ENCODE measurements around the gene VPS41.

The VPS41 gene

GRCh38 chr7:38795593-38795992 lies 113.4 kb downstream of the VPS41 start:
- H3K4me1 Mint-ChIP-seq: no peaks in the 10 kb centered on the region
- H3K27me3 Mint-ChIP-seq: no peaks in the 10 kb centered on the region
- no peak overlapping the region for H3K4me3 Mint-ChIP-seq
- DNase-seq (ENCODE audit: low spot score in 2 of 2) (no peak), ATAC-seq (ENCODE audit: low read depth) (no peak)
- H3K27ac Mint-ChIP-seq: no peak overlapping the region
- peaks cover 37% of the 10 kb centered on the region for H3K36me3 Mint-ChIP-seq
- no peaks in the 10 kb centered on the region for H3K9me3 Mint-ChIP-seq

DNA sequence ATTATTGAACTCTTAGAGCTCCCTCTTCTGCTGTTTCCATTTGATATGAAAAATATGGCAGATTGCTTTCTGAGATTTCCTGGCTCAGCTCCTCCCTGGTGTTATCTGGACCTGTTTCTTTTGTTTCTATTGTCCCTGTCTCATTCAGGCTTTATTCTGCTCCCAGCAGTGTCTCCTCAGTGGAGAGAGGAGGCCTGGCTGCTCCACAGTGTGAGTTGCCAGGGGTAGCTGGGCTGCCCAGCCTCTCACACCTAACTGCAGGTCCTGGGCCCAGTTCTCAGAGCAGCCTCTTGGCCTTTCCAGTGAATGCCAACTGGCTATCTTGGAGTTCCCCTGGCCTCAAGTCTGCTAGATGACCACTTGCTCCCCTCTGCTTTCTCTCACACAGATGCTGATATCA lies 127.0 kb downstream of the VPS41 start:
- Mint-ChIP-seq H3K4me1 (no peaks in the 10 kb centered on the region), H3K27ac (no peak overlapping the region), H3K4me3 (no peak overlapping the region), H3K9me3 (no peaks in the 10 kb centered on the region), H3K27me3 (no peaks in the 10 kb centered on the region), H3K36me3 (peaks cover 14% of the 10 kb centered on the region)
- ATAC-seq (ENCODE audit: low read depth) (no peak), DNase-seq (ENCODE audit: low spot score in 2 of 2) (no peak)

DNA sequence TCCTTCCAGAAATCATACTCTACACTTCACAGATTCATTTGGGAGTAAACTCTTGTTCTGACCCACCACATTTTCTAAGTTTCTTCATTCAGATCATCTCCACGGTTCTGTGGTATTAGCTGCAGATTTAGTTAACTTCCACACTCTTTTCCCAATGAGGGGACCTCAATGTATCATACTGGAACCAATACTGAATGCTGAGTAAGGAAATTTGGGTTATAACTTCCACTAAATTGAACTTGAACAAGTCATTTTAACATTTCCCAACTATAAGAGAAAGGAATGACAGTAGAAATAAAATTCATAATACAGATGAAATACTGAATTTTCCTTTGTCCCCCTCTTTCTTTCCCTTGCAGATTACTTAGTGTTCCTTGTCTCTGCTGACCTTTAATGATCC lies 131.4 kb downstream of the VPS41 start:
- no peaks in the 10 kb centered on the region for H3K9me3 Mint-ChIP-seq
- H3K27ac Mint-ChIP-seq: no peak overlapping the region
- no peak overlapping the region for H3K4me3 Mint-ChIP-seq
- no peaks in the 10 kb centered on the region for H3K4me1 Mint-ChIP-seq
- ATAC-seq (ENCODE audit: low read depth) (no peak), DNase-seq (ENCODE audit: low spot score in 2 of 2) (no peak)
- H3K27me3 Mint-ChIP-seq: no peaks in the 10 kb centered on the region
- peaks cover 24% of the 10 kb centered on the region for H3K36me3 Mint-ChIP-seq

GRCh38 chr7:38775506-38776175 lies 133.3 kb downstream of the VPS41 start:
- Mint-ChIP-seq H3K36me3 (peaks cover 21% of the 10 kb centered on the region), H3K27me3 (no peaks in the 10 kb centered on the region), H3K9me3 (no peaks in the 10 kb centered on the region), H3K4me3 (no peak overlapping the region), H3K4me1 (no peaks in the 10 kb centered on the region), H3K27ac (peak overlapping the region; percentile 15)
- no peak for DNase-seq (ENCODE audit: low spot score in 2 of 2)
- ATAC-seq (ENCODE audit: low read depth): no peak

DNA sequence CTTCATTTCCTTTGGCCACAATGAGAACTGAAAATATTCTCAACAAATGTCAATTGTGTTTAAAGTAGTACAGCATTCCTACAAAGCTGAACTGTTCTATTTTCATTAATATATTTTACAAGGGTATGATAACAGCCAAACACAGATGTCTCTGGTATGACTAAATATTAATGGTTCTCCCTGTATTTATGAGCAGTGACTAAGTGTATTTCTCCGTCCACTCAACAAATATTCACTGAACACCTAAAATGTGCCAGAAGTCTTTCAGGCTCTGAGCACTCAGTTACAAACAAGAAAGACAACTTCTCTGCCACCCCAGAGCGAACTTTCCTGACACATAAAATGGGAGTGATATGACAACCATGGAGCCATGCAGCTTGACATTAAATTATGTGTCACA lies 135.6 kb downstream of the VPS41 start:
- Mint-ChIP-seq H3K36me3 (peaks cover 32% of the 10 kb centered on the region), H3K27me3 (no peaks in the 10 kb centered on the region), H3K4me3 (no peak overlapping the region), H3K9me3 (no peaks in the 10 kb centered on the region), H3K27ac (peak overlapping the region; percentile 58), H3K4me1 (no peaks in the 10 kb centered on the region)
- no peak for DNase-seq (ENCODE audit: low spot score in 2 of 2)
- ATAC-seq (ENCODE audit: low read depth): no peak

- H3K4me3 Mint-ChIP-seq: no peak overlapping the region
- H3K9me3 Mint-ChIP-seq: no peaks in the 10 kb centered on the region
- no peak overlapping the region for H3K27ac Mint-ChIP-seq
- no peaks in the 10 kb centered on the region for H3K27me3 Mint-ChIP-seq
- H3K4me1 Mint-ChIP-seq: no peaks in the 10 kb centered on the region
- DNase-seq (ENCODE audit: low spot score in 2 of 2): no peak
- H3K36me3 Mint-ChIP-seq: peaks cover 35% of the 10 kb centered on the region
- no peak for ATAC-seq (ENCODE audit: low read depth)
These were observed 148.8 kb downstream of the VPS41 start for GRCh38 chr7:38760226-38760625.

GRCh38 chr7:38759028-38759427 lies 150.0 kb downstream of the VPS41 start:
- H3K27ac Mint-ChIP-seq: no peak overlapping the region
- no peaks in the 10 kb centered on the region for H3K9me3 Mint-ChIP-seq
- no peaks in the 10 kb centered on the region for H3K4me1 Mint-ChIP-seq
- DNase-seq (ENCODE audit: low spot score in 2 of 2): no peak
- ATAC-seq (ENCODE audit: low read depth): no peak
- no peak overlapping the region for H3K4me3 Mint-ChIP-seq
- peaks cover 35% of the 10 kb centered on the region for H3K36me3 Mint-ChIP-seq
- H3K27me3 Mint-ChIP-seq: no peaks in the 10 kb centered on the region

DNA sequence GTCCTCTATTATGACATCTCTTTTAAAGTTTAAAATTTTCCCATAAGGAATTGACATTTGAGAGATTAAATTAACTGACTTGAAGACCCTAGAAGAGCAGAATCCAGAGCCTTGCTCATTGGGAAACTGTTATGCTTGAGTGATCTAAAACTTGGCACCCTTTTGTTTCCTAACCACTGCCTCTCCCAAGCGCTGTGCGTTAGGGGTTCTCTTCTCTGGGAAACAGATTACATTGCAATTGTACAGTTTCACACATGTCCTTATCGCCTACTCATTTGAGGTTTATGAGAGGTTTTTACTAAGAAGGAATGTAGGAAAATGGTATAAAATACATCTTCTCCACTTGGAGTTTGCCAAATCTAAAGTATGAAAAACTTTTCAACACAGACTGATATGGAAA lies 151.1 kb downstream of the VPS41 start:
- Mint-ChIP-seq H3K36me3 (peaks cover 35% of the 10 kb centered on the region), H3K4me3 (no peak overlapping the region), H3K4me1 (no peaks in the 10 kb centered on the region), H3K27me3 (no peaks in the 10 kb centered on the region), H3K9me3 (no peaks in the 10 kb centered on the region), H3K27ac (no peak overlapping the region)
- no peak for ATAC-seq (ENCODE audit: low read depth)
- DNase-seq (ENCODE audit: low spot score in 2 of 2): no peak

DNA sequence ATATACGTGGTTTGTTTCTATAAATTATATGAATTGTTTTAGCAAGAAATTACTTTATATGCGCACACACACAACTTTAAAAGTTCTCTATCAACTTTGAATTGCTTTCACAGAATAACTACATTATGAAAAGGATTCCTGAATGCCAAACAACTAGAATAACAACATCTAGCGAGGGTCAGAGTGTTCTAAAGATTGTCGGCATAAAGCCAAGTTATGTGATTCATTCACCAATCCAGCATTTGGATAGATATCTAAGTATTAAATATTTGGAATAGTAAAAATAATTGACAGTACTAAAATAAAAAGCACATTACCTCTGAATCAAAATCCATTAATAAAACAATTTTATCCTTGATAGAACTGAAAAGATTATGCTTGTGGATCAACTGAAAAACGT lies 152.5 kb downstream of the VPS41 start:
- Mint-ChIP-seq H3K9me3 (no peaks in the 10 kb centered on the region), H3K27ac (no peak overlapping the region), H3K27me3 (no peaks in the 10 kb centered on the region), H3K4me3 (no peak overlapping the region), H3K4me1 (no peaks in the 10 kb centered on the region), H3K36me3 (peaks cover 46% of the 10 kb centered on the region)
- DNase-seq (ENCODE audit: low spot score in 2 of 2) (no peak), ATAC-seq (ENCODE audit: low read depth) (no peak)

- DNase-seq (ENCODE audit: low spot score in 2 of 2) (no peak), ATAC-seq (ENCODE audit: low read depth) (no peak)
- H3K9me3 Mint-ChIP-seq: no peaks in the 10 kb centered on the region
- H3K36me3 Mint-ChIP-seq: peaks cover 52% of the 10 kb centered on the region
- H3K4me1 Mint-ChIP-seq: no peaks in the 10 kb centered on the region
- H3K4me3 Mint-ChIP-seq: no peak overlapping the region
- H3K27me3 Mint-ChIP-seq: no peaks in the 10 kb centered on the region
- no peak overlapping the region for H3K27ac Mint-ChIP-seq
These were observed 155.6 kb downstream of the VPS41 start for GRCh38 chr7:38753347-38753746.

DNA sequence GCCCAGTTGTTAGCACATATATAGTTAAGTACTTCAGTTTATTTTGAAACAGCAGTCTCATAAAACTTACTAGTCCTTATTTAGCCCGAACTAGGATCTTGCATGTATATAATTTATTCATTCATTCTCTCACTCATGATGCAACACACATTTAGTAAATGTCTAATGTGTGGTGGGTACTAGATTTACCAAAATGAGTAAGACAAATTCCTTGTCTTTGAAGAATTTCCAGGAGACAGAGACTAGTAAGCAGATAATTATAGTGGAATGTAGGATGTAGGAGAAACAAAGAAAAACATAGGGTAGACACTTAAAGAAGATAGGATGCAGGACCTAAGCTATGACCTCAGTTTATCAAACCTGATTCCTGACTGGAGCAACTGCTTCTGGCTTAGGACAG lies 157.6 kb downstream of the VPS41 start:
- ATAC-seq (ENCODE audit: low read depth) (no peak), DNase-seq (ENCODE audit: low spot score in 2 of 2) (no peak)
- no peak overlapping the region for H3K4me3 Mint-ChIP-seq
- H3K27me3 Mint-ChIP-seq: no peaks in the 10 kb centered on the region
- no peak overlapping the region for H3K27ac Mint-ChIP-seq
- H3K9me3 Mint-ChIP-seq: no peaks in the 10 kb centered on the region
- H3K4me1 Mint-ChIP-seq: no peaks in the 10 kb centered on the region
- peaks cover 49% of the 10 kb centered on the region for H3K36me3 Mint-ChIP-seq

DNA sequence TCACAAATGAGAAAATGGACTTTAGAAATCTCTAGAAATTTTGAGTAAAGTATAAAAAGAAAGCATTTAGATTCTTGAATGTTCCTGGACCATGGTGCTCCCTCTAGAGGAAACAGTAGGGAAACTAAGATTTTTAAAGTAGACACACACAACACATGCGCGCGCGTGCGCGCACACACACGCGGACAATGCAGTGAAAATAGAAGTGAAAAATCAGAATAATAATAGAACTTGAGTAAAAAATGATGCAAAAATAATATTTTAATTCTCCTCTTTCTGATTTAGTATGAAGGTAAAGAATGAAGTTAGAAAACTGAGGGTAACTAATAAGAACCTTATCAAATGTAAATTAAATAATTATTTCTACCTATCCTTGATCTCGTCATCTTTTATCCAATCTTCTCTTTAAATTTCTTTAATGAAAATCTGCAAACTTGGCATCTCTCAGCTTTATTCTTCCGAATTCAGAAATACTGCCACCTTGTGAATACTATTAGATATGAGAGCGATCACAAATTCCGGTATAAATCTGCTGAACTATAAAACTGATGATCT lies 160.9 kb downstream of the VPS41 start:
- ATAC-seq (ENCODE audit: low read depth) (no peak), DNase-seq (ENCODE audit: low spot score in 2 of 2) (no peak)
- Mint-ChIP-seq H3K27ac (no peak overlapping the region), H3K9me3 (no peaks in the 10 kb centered on the region), H3K4me1 (no peaks in the 10 kb centered on the region), H3K27me3 (no peaks in the 10 kb centered on the region), H3K36me3 (peaks cover 49% of the 10 kb centered on the region), H3K4me3 (no peak overlapping the region)

GRCh38 chr7:38746438-38746837 lies 162.6 kb downstream of the VPS41 start:
- Mint-ChIP-seq H3K4me1 (no peaks in the 10 kb centered on the region), H3K4me3 (no peak overlapping the region), H3K27me3 (no peaks in the 10 kb centered on the region), H3K27ac (no peak overlapping the region), H3K36me3 (peaks cover 43% of the 10 kb centered on the region), H3K9me3 (no peaks in the 10 kb centered on the region)
- no peak for DNase-seq (ENCODE audit: low spot score in 2 of 2)
- ATAC-seq (ENCODE audit: low read depth): no peak

- H3K4me3 Mint-ChIP-seq: no peak overlapping the region
- DNase-seq (ENCODE audit: low spot score in 2 of 2) (no peak), ATAC-seq (ENCODE audit: low read depth) (no peak)
- no peaks in the 10 kb centered on the region for H3K4me1 Mint-ChIP-seq
- H3K27ac Mint-ChIP-seq: no peak overlapping the region
- H3K9me3 Mint-ChIP-seq: no peaks in the 10 kb centered on the region
- peaks cover 44% of the 10 kb centered on the region for H3K36me3 Mint-ChIP-seq
- H3K27me3 Mint-ChIP-seq: no peaks in the 10 kb centered on the region
These were observed 164.2 kb downstream of the VPS41 start for GRCh38 chr7:38744746-38745145.

DNA sequence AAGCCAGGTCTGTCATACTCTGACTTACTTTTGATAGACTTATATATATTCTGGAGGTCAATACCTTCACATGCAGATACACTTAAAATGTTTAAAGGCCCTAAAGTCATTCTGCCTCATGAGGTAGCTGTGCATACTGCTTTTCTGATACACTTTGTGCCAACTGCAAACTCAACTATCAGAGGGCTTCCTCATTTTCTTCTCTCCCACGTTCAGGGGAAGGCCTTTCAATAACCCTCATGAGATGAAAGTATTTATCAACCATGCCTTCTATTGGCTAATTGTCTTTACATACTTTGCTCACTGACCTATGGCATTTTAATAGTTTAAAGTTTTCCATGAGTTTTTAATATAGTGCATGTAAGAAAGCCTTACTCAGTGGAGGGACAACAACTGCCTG lies 165.1 kb downstream of the VPS41 start:
- Mint-ChIP-seq H3K4me1 (no peaks in the 10 kb centered on the region), H3K27ac (no peak overlapping the region), H3K4me3 (no peak overlapping the region), H3K9me3 (no peaks in the 10 kb centered on the region), H3K36me3 (peaks cover 46% of the 10 kb centered on the region), H3K27me3 (no peaks in the 10 kb centered on the region)
- DNase-seq (ENCODE audit: low spot score in 2 of 2) (no peak), ATAC-seq (ENCODE audit: low read depth) (no peak)

Measured in memory B cell (primary cell).